GM19035 (cell line): ENCODE measurements around the gene AMBP.
"Not testable (repeated sequence)": the region's sequence is repeated elsewhere in the genome, so short reads cannot be mapped to it uniquely, and the experiment has no call there.

ENCODE experiments used
- ATAC-seq: cut with Tn5 transposase; IDR thresholded peaks from one replicate; pipeline ENCODE4 v1.9.1; 2021; ENCODE audit not compliant: unreplicated experiment

The AMBP gene

DNA sequence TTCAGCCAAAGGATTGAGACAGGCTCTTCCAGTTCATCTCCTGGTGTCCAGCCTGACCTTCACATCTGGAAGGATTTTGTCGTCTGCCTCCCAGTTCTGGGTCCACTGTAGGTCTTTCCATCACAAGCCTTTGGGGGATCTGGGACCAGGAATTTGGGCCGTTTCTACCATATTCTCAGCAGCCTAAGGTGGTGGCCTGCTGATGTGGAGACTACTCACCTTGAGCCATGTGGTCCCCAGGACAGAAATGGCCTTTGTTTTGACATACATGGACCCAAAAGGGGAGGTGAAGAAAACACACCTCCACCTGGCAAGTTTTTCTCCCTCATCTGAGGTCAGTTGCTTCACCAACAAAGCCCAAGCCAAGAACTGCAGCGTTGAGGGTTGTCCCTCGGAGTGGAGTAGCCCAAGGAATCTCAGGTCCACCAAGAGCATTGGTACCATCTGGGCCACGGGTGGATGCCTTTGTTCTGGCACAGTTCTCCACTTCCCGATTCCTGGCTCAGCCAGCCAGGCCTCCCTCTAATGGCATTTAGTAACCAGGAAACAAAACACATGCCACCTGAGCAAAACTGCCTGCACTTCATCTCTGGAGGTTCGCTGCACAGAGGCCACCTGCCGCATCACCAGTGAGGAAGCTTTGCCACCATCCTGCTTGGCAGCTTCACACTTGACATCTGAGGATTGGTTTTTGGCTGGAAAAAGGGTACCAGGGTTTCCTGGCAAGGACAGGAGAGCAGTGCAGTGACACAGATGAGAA is 24.7 kb downstream of the AMBP start:
- no peak for ATAC-seq

DNA sequence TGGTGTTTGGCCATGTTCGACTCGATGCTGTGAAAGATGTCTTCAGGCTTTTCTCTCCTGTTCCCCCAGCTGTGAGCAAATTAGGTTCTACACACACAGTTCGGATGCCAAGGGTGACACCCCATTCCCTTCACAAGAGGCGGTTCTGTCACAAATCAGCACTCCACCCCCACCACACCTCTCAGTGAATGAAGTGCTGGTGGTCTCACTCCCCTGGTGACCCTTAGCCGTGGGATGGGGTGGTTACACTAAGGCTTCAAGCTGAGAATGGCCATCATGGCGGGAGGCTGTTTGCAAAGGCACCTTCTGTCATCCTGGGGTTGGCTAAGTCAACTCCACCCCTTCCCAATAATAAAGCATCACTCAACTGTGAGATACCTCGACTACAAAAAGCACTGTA is 26.4 kb downstream of the AMBP start:
- ATAC-seq: no peak

DNA sequence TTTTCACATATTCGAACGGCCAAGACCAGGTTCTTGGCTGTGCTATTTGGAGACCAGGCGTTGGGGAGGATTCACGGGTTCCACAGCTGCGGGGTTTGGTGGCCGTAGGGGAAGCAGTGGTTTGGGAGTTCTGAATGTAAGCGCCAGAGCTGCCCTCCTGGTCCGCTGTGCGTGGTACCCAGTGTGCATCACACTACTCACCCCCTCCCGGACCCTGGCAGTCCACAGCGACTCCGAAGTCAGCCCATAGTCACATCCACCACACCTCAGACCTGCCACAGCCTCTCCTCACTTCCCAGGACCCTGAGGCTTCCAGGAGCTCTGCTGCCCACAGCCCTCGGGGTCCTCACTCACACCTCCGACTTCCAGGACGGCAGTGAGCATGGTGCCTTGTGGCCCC is 26.8 kb downstream of the AMBP start:
- ATAC-seq: no peak

DNA sequence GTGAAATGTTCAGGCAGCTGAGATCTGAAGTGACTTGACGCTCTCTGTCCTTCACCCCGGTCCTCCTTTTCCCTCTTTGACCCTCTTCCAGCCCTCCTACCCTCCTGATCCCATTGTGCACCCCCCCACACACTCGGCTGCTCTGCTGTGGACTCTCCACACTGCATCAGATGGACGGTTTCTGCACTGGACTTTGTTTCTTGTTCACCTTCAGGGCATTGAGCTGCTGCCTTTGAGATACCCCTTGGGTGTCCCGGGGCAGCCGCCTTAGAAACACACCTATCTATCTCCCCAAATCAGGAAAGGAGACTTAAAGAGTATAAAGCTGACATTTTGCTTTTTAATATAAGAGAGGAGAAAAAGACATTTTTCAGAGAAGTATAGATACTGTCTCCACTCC is 27.5 kb downstream of the AMBP start:
- no peak for ATAC-seq

DNA sequence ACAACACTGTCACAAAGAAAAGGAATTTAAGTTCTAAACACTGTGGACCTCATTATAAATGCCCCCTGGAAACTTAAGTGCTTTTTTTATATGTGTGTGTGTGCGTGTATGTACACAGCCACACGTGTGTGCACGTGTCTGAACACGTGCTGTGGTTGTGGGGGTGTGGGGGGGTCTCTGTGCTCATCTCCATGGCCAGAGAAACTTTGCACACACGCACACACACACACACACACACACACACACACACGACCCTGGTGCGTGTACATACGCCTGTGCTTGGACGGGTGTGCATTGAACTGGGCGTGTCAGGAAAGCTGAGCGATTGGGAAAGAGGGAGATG is 27.9 kb downstream of the AMBP start:
- no peak for ATAC-seq

DNA sequence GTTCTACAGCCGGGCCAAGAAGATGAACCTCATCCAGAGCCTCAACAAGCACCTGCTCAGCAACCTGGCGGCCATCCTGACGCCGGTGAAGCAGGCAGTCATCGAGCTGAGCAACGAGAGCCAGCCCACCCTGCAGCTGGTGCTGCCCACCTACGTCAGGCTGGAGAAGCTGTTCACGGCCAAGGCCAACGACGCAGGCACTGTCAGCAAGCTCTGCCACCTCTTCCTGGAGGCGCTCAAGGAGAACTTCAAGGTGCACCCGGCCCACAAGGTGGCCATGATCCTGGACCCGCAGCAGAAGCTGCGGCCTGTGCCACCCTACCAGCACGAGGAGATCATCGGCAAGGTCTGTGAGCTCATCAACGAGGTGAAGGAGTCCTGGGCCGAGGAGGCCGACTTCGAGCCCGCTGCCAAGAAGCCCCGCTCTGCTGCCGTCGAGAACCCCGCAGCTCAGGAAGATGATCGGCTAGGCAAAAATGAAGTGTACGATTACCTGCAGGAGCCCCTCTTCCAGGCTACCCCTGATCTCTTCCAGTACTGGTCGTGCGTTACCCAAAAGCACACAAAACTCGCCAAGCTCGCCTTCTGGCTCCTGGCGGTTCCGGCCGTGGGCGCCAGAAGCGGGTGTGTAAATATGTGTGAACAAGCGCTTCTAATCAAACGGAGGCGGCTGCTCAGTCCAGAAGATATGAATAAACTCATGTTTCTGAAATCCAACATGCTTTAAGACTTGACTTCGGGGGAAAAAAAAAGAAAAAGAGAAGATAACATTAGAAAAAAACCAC is 28.5 kb downstream of the AMBP start:
- ATAC-seq: no peak

DNA sequence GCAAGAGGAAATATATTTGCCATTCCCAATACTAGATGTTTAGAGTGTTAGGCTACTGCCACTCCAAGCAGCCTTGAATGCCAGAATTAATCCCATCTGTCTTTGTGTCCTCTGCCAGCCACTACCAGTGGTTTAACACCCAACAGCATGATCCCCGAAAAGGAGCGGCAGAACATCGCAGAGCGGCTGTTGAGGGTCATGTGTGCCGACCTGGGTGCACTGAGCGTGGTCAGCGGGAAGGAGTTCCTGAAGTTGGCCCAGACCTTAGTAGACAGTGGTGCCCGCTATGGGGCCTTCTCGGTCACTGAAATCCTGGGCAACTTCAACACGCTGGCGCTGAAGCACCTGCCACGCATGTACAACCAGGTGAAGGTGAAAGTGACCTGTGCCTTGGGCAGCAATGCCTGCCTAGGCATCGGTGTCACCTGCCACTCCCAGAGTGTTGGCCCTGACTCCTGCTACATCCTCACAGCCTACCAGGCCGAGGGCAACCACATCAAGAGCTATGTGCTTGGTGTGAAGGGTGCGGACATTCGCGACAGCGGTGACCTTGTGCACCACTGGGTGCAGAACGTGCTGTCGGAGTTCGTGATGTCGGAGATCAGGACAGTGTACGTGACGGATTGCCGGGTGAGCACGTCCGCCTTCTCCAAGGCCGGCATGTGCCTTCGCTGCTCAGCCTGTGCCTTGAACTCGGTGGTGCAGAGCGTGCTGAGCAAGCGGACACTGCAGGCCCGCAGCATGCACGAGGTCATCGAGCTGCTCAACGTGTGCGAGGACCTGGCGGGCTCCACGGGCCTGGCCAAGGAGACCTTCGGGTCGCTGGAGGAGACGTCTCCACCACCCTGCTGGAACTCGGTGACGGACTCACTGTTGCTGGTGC is 29.3 kb downstream of the AMBP start:
- no peak for ATAC-seq

DNA sequence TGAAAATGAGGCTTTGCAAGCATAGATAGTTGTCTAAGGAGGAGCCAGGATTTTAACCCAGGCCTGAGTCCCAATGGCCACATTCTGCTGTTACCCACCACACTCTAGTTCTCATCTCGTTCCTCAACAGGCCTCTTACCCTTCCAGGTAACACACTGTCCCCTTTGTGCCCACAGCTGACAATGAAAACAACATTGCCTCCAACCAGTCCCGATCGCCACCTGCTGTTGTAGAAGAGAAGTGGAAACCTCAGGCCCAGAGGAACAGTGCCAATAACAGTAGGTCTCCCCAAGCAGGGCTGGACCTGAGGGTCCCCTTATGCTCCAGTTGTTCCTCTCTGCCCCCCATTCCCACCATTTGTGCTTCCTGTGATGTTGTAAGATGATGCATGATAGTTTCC is 30.4 kb downstream of the AMBP start:
- no peak for ATAC-seq

DNA sequence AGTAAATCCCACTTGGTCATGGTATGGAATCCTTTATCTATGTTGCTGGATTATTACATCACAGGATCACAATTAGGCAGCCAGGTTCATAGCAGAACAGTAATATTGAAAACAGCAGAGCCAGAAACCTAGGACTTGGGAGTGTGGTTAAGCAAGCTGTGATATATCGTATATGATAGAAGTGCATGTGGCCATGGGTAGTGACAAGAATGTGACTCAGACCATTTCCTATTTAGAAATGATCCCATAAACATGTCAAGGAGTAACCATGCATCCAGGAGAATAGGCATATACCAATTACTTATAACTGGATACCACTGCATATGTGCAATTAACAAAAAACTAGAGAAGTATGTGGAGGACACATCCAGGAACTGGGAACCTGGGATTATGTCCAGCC is 31.2 kb downstream of the AMBP start:
- no peak for ATAC-seq

DNA sequence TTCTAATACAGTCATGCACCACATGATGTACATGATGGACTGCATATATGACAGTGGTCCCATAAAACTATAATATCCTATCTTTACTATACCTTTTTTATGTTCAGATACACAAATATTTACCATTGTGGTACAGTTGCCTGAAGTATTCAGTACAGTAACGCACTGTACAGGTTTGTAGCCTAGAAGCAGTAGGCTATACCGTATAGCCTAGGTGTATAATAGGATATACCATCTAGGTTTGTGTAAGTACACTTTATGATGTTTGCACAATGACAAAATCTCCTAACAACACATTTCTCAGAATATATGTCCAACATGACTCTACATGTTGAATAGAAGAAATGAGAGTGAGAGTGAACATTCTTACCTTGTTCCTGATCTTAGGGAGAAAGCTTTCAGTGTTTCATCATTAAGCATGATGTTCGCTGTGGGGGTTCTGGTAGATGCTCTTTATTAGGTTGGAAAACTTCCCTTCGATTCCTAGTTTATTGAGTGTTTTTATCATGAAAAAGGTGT is 31.8 kb downstream of the AMBP start:
- ATAC-seq: no peak

DNA sequence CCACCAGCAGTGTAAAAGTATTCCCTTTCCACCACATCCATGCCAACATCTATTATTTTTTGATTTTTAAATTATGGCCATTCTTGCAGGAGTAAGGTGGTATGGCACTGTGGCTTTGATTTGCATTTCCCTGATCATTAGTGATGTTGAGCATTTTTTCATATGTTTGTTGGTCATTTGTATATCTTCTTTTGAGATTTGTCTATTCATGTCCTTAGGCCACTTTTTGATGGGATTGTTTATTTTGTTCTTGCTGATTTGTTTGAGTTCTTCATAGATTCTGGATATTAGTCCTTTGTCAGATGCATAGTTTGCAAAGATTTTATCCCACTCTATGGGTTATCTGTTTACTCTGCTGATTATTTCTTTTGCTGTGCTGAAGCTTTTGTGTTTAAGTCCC is 34.4 kb downstream of the AMBP start:
- ATAC-seq: not testable (repeated sequence)

DNA sequence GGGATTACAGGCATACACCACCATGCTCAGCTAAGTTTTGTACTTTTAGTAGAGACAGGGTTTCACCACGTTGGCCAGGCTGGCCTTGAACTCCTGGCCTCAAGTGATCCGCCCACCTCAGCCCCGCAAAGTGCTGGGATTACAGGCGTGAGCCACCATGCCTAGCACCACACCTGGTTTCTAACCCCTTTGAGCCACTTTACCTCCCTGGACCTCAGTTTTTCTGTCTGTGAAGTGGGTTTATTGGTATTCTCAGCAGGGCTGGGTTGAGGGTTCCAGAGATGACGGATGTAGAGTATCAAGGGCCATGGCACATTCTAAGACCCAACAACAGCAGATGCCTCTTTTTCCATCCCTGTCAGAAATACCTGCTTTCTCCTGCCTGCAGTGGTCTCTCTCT is 38.6 kb downstream of the AMBP start:
- no peak for ATAC-seq

DNA sequence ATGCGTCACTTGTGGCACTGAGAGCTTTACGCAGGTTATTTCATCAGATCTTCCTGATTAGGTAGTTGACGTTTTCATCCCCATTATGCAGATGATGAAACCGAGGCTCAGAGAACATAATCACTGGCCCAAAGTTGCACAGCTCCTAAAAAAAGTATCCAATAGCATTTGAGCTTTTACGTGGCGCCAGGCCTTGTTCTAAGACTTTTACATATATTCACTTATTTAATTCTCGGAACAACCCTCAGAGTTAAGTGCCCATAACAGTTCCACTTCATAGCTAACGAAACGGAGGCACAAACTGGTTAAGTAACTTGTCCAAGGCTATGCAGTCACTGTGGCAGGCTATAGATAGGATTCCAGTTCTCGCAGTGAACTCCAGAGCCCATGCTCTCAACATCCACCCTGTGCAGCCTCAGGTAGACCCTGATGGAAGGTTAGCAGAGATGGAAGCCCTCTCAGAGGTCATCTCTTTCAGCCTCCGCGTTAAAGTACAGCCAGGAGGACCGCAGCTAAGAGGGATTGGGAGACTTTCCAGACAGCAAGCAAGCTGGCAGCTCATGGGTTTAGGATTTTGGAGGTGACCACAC is 39.3 kb downstream of the AMBP start:
- no peak for ATAC-seq

DNA sequence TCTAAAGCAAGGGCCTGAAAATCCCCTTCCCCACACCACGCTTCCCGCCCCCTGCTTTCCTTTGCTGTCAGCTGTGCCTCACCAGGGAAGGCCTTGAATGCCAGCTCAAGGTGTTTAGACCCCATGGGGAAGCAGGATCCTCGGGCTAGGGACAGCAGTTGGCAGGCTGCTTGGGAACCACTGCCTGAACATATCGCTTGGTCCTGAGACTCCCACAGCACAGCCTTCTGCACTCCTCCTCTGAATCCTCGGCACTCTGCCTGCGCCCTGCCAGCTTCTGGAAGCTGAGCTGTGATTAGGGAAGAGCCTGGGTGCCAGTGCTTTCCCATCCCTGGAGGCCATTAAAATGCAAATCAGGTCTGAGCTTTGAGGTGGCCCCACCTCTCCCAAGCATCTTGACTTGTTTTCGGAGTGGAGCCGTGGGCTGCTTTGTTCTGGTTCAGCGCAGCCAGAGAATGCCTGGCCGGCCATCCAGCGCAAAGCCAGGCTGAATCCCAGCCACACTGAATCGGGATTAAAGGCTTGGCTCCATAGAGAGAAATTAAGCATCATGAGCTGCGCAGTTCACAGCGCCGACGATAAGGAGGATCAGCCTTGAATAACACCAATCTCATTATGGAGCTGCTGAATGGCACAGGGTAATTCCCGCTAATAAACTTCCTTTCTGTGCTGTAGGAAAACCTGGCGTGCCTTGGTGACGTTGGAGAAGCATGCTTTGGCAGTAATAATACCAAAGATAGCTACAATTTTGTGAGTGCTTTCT is 40.0 kb downstream of the AMBP start:
- no peak for ATAC-seq

DNA sequence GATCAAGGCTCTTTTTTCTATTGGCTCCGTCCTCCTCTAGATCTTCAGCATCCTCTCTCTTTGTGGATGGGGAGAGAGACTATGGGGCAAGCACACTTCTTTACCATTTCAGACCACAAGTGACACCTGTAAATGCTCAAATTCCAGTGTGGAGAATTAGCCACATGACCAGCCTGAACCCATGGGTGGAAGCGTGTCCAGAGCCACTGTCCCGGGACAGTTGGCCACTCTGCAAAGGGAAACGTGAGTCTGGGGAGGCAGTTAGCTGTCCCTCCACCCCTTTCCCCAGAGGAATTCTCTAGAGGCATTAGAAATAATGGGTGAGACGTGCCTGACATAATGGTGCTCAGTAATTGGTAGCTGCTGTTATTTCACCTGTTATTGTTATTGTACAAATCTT is 40.9 kb downstream of the AMBP start:
- no peak for ATAC-seq

DNA sequence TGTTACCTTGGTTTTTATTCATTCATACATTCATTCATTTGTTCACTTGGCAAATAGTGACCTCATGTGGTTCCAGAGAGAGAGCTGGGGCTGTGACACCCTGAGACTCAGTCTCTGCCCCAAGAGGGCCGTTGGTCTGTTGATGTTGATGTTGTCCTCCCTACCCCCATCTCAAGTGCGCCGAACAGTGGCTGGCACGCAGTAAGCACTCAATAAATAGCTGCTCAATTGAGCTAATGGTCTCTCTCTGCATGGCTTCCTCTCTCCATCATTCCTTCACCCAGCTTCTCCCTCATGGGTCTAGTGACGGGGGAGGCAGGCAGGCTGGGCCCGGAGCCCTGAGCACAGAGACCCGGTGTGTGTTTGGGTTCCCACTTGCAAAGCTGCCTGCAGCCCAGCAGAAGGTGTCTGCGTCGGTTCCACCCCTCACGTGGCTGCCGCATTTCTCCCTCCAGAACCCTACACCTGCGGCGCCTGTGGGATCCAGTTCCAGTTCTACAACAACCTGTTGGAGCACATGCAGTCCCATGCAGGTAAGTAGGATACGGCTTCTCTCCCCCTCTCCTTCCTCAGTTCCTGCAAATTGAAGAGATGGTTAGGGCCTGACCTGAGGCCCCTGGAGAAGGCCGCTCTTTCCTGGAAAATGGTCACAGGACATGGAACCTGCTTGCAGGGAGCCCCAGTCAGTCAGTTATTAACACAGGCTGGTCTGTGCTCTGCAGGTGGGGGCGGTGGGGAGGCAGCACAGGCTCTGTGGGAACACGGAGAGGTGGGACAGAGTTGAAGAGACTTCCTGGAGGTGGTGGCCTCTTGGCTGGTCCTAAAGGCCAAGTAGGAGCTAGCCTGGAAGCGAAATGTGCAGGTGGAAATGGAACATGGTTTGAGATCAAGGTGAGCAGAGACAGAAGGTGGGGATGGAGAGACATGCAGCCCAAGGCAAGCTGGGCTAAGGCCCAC is 42.0 kb downstream of the AMBP start:
- ATAC-seq: no peak

DNA sequence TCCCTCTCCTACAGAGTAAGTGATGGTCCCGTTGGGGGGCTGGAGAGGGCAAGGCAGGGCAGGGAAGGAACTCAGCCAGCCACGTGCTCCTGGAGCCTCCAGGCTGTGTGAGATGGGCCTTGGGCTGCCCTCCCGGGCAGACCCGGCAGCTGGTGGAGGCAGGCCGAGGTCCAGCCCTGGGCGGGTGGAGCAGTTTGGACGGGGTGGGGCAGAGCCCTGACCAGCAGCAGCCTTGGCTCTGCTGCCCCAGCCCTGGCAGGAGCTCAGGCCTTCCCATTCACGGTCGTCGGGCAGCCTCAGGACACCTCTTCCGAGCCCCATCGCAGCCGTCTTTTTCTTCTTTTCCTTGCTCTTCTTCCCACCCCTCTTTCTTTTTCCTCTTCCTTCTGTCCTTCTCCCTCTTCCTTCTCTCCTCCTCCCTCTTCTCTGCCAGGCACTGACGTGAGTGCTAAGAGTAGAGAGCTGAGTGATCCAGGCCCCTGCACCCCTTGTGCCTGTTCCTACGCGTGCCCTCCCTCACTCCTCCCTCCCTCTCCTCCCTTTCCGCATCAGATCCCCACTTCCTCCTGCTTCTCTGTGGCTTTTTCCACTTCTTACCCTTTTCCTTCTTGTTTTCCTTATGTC is 42.8 kb downstream of the AMBP start:
- no peak for ATAC-seq

DNA sequence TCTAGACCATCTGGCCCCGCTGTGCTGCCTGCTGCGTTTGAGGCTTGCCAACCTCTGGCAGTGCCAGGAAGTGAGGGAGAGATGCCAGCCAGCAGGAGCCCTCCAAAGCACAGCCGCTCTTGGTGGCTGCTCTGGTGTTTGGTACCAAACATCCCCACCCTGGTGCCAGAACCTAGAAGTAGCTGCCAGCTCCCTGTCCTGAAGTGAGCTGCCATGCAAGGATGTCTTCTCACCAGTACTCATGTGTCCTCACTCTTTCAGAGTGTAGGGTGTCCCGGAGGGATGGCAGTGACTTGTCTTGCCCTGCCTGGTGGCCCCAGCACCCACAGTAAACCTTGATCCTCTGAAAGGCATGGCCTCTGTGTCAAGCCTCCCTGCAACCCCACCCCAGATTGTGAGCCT is 43.4 kb downstream of the AMBP start:
- no peak for ATAC-seq

DNA sequence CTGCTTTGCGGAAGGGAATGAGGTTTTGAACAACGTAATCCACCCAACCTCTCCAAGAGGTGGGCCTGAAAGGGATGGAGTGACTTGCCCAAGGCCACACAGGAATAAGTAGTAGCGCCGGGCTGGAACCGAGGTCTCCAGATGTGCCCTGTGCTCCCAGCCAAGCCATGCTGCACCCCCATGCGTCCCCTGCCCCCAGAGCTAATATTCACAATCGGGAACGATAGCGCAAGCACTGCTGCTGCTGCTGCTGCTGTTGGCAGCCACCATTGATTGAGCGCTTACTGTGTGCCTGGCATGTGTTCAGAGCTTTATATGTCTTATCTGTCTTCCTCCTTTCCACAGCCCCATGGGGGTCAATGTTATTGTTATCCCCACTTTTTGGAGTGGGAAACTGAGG is 43.9 kb downstream of the AMBP start:
- no peak for ATAC-seq
